HG03342 (cell line): ENCODE data around the gene MZT2B.
"Not testable (repeated sequence)": the region's sequence is repeated elsewhere in the genome, so short reads cannot be mapped to it uniquely, and the experiment has no call there.

Experiments
- ATAC-seq: cut with Tn5 transposase; IDR thresholded peaks from one replicate; pipeline ENCODE4 v1.9.1; 2021; ENCODE audit warnings: mild to moderate bottlenecking, moderate library complexity; ENCODE audit not compliant: unreplicated experiment

The MZT2B gene

GRCh38 chr2:130169896-130170295 is 12.2 kb upstream of the MZT2B start:
- no peak for ATAC-seq

- ATAC-seq = not testable (repeated sequence)
Measured at GRCh38 chr2:130174866-130175265, 7.2 kb upstream of the MZT2B start.

GRCh38 chr2:130180404-130181324 is 1.4 kb upstream of the MZT2B start:
- not testable (repeated sequence) for ATAC-seq

- ATAC-seq = peak; percentile 61
Measured at GRCh38 chr2:130181325-130181879, 660 bp upstream of the MZT2B start, which contains the start of gene SMPD4. Gene SMPD4 (minus strand): TSS chr2:130181602. CDS start chr2:130176592, 5,010 bp downstream.

GRCh38 chr2:130182826-130183511 is 907 bp downstream of the MZT2B start:
- peak; percentile 14 for ATAC-seq

GRCh38 chr2:130183512-130184373 is 1.7 kb downstream of the MZT2B start:
- no peak for ATAC-seq

- no peak for ATAC-seq
Measured at GRCh38 chr2:130185436-130185835, 3.4 kb downstream of the MZT2B start.

- no peak for ATAC-seq
Measured at GRCh38 chr2:130185896-130186295, 3.8 kb downstream of the MZT2B start.

GRCh38 chr2:130186391-130186790 is 4.3 kb downstream of the MZT2B start:
- no peak for ATAC-seq

GRCh38 chr2:130187268-130187667 is 5.2 kb downstream of the MZT2B start:
- ATAC-seq = no peak

GRCh38 chr2:130187859-130188792 is 6.1 kb downstream of the MZT2B start:
- not testable (repeated sequence) for ATAC-seq

GRCh38 chr2:130188958-130189357 is 6.9 kb downstream of the MZT2B start:
- not testable (repeated sequence) for ATAC-seq

- ATAC-seq = no peak
Measured at GRCh38 chr2:130190237-130190636, 8.2 kb downstream of the MZT2B start.

GRCh38 chr2:130191319-130191718 is 9.3 kb downstream of the MZT2B start:
- not testable (repeated sequence) for ATAC-seq

GRCh38 chr2:130192451-130192850 is 10.4 kb downstream of the MZT2B start:
- not testable (repeated sequence) for ATAC-seq

- ATAC-seq = not testable (repeated sequence)
Measured at GRCh38 chr2:130193824-130194223, 11.8 kb downstream of the MZT2B start.

GRCh38 chr2:130195089-130195635 is 13.1 kb downstream of the MZT2B start:
- ATAC-seq = not testable (repeated sequence)

GRCh38 chr2:130196052-130196451 is 14.0 kb downstream of the MZT2B start:
- ATAC-seq = not testable (repeated sequence)

GRCh38 chr2:130198343-130198742 is 16.3 kb downstream of the MZT2B start, which contains the start of gene TUBA3E:
Gene TUBA3E (minus strand): TSS chr2:130198439. CDS start chr2:130198360, 79 bp downstream.
- no peak for ATAC-seq
